ENCODE measurements around the gene TDRD9.
"Not testable (repeated sequence)": the region's sequence is repeated elsewhere in the genome, so short reads cannot be mapped to it uniquely, and the experiment has no call there.

TDRD9 gene

DNA sequence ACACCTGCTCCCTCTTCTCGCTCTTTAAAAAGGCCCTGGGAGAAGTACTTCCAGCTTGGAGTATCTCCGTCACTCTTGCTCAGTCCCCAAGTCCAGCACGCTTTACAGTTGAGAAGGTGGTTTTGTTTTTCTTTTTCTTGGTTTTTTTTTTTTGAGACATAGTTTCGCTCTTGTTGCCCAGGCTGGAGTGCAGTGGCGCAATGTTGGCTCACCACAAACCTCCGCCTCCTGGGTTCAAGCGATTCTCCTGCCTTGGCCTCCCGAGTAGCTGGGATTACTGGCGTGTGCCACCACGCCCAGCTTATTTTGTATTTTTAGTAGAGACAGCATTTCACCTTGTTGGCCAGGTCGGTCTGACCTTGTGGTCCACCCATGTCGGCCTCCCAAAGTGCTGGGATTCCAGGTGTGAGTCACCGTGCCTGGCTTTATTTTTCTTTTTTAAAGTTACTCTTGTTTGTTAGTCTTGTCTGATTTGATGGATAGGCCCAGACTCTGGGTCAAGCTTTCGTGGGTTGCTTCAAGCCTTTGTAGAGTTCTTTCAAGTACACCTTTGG, 1.9 kb downstream of the TDRD9 start:
- DNase-seq = no peak

DNA sequence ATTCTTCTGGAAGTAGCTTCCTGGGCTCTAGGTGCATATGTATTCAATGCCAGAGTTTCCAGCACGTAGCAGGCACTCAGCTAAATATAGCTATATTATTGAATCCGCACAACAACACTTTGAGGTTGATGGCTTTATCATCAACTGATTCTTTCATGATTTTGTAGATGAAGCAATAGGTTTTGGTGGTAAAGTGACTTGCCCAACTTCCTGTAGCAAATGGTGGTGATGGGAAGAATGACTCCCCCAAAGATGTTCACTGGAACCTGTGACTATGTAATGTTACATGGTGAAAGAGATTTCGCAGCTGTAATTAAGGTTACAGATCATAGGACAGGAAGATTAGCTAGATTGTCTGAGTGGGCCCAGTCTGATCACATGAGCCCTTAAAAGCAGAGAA, 3.2 kb downstream of the TDRD9 start:
- DNase-seq = no peak

DNA sequence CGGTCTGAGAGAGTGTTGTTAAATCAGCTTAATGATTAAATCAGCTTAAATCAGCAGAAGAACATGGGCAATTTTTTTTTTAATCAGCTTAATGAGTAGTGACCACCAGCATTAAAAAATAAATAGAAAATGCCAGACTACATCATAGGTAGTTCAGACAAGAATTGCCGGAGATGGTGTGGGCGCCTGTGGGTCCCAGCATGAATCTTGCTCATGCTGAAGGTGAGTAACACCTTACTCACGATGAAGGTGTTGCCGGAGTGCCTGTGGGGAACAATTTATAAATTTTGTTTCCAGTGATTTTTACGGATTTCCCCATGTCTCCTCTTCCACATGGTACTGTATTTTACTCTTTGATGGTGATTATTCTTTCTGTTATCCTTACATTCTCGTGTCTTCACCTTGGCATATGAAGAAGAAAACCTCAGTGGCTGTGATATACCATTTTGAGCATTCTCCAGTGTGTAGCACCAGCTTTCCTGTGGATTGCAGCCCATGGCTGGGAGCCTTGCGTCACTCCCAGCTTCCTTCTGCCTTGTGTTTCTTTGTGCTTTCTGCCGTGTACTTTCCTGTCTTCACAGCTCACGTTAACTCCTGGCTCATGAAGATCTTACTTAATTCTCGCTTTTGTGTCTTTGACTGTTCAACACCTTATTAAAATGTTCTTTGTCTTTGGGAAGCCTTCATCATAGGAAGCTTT, 4.7 kb downstream of the TDRD9 start:
- no peak for DNase-seq

DNA sequence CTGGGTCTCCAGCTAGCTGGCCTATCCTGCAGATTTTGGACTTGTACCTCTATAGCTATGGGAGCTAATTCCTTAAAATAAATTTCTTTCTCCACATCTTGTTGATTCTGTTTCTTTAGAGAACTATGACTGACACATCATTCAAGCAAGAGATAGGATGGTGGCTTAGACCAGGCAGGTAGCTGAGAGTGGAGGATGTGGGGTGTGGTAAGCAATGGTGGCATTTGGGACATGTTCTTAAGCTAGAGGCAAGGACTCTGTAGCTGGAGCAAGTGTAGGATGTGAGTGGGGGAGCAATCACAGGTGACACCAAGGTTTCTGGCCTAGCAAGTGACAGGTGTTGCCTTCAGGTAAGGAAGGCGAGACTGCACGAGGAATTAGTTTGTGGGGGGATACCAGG, 6.8 kb downstream of the TDRD9 start:
- no peak for DNase-seq

DNA sequence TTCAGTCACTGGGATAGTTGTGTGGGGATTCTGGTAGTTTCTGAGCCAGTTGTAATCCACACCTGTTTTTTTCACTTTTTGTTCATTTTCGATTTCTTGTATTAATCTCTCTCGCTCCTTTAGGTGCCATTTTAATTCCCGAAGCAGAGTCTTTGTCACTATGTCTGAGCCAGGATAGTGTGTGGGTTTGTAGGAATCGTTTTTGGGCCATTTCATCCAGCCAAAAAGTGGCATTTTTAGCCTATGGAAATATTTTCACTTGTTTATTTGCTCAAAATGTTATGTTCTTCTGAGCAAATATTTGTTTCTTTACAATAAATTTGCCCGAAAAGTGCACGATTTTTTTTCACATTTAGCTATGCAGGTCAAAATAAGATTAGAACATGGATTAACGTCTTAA, 13.2 kb downstream of the TDRD9 start:
- DNase-seq = no peak

DNA sequence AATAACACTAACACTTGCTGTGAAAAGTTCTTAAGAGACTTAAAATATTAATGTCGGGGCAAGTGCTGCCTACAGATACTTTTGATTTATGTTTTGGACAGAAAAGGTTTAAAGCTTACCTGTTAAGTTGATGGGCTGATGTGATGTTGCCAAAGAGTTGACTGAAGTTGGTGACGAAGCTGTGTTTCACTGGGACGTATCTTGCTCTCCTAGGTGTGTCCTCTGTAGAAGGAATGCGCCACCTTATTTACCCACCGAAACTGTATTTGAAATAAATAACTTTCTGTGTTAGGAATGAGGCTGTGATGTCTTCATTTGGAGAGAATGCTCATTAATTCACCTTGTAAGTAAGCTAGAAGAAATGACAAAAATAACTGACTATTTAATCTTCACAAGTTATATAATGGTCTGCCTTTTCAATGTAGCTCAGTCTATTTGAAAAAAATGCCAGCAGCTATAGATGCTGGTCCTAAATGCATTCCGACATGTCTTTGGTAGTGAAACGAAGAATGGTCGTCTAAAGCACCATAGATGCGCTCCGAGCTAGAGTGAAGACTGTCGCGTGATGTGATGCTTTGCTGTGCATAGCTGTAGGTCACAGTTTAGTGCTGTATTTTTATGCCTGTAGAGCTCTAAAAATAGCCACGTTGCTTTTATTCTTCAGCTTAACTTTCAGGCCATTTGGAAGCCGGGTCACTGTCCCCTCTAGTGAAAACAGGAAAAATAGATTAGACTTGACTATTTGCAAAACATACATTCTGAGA, 13.9 kb downstream of the TDRD9 start, which contains the start of gene RD3L:
TSS of gene RD3L (minus strand) at position 557 of the 764 bp plus-strand sequence. CDS start 834 bp downstream, outside the sequence.
- DNase-seq = no peak

DNA sequence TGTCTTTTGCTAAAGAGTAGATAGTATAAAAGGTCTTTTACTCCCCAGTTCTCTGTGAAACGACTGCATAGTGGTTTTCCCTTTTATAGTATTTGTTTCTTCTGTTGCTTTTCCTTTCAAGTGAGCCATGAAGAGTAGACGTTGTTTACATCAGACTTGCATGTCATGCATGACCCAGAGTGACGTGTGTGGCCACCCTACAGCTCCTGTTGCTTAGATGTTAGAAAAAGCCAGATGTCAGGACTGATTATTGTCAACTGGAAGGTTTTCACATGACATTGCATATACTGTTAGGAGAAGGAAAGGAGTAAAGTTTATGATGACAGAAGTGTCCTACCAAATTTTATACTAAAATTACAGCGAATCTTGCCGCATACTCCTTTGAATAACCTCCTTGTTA, 15.4 kb downstream of the TDRD9 start:
- no peak for DNase-seq

DNA sequence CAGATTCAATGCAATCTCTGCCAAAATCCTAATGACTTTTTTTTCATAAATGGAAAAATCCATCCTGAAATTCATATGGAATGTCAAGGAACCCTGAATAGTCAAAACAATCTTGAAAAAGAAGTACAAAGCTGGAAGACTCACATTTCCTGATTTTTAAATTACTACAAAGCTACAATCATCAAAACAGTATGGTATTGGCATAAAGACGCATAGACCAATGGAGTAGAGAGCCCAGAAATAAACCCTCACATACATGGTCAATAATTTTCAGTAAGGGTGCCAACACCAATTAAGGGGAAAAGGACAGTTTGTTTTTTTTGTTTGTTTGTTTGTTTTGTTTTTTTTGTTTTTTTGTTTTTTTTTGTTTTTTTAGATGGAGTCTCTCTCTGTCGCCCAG, 18.7 kb downstream of the TDRD9 start:
- DNase-seq = no peak

DNA sequence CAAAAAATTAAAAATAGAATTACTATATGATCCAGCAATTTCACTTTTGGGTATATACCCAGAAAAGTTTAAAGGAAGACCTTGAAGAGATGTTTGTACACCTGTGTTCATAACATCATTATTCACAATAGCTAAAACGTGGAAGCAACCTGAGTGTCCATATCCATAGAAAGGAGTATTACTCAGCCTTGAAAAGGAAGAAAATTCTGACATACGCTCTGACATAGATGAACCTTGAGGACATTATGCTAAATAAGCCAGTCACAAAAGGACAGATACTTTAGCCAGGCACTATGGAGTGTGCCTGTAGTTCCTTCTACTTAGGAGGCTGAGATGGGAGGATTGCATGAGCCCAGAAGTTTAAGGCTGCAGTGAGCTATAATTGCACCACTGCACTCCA, 20.2 kb downstream of the TDRD9 start:
- DNase-seq = no peak

DNA sequence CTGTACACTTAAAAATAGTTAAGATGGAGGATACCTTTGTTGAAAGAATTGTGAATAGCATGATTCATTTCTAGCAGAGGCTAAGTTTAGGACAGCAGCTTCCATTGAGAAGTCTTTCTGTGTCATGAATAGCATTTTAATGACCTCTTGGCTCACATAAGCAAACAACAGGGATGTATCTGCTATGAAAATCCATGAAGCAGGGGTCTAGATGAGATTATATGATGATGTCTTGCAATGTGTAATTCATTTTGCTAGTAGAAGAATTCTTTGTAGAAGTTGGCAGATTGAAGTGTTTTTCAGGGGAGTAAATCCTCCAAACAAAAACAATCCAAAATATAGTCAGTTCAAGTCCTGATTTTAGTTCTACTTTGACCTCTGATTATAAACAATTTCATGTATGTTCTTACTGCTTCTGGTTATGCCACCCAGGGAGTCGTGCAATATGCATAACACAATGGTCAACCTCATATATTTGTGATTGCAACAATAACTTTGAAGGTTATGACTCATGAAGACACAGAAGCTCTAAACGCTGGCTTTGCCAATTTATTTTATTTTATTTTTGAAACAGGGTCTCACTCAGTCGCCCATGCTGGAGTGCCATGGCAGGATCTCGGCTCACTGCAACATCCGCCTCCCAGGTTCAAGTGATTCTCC, 21.0 kb downstream of the TDRD9 start:
- DNase-seq = no peak

DNA sequence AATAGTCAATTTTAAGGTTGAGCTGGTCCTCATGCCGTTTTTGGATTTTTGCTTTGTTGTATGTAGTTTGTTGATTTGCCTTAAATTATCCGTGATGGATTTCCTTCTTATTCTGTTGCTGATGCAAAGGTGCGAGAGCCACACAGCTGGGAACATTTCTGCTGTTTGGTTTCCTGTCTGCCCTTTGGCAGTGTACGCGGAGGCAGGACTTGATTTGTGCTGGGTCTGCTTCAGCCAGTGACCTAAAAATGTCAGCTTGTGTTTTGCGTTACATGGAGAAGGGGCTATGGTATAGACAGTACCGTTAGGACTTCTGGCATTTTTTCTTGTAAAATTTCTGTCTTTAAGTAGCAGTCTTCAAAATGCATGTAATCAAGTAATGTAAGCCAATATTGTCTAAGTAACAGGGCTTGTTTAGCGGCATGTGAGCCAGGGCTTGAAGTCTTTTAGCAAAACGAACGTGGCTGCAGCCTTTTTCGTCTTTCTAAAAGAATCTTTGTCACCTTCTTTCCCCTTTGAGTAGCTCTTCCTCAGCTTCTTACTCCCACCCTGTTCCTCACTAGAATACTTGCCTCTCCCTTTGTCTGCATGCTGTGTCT, 32.3 kb downstream of the TDRD9 start:
- no peak for DNase-seq

DNA sequence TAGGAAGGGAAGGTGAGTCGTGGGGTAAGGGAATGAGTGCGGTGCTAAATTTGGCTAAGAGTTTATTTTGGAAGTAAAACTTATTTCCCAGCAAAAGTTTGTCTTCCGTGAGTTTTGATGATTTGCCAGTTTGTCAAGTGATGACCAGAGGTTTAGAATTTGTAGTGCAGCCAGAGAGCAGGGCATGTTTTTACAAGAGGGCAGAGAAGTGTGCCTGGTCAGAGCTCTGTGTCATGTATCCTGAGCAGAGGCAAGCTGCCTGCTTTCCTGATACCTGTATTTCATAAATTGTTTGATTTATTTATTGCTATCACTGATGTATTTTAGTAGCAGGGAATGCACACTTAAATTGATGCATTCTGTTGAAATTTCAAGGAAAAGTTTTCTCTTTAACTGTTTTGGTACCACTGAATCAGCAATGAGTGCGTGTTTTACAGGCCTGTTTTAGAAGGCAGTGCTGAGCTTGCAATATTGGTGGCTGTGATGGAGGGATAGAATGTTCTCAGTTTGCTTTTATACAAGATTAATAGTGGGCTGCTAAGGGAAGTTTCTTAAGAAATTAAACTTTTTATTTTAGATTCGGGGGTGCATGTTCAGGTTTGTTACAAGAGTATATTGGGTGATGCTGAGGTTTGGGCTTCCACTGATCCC, 33.8 kb downstream of the TDRD9 start:
- no peak for DNase-seq

DNA sequence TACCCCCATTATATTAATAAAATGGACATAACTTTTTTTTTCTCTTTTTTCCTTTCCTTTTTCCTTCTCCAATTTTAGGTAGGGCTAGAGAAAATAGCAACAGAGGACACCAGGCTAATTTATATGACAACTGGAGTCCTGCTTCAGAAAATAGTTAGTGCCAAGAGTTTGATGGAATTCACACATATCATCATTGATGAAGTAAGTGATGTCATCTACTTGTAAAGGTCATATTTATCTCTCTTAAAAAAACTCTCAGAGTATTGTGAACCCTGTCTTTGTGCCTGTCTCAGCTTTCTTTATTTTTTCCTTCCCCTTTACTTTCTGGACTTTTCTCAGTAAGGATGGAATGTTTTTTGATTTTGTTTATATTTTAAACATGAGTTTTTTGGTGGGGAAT, 38.4 kb downstream of the TDRD9 start:
- DNase-seq = no peak

DNA sequence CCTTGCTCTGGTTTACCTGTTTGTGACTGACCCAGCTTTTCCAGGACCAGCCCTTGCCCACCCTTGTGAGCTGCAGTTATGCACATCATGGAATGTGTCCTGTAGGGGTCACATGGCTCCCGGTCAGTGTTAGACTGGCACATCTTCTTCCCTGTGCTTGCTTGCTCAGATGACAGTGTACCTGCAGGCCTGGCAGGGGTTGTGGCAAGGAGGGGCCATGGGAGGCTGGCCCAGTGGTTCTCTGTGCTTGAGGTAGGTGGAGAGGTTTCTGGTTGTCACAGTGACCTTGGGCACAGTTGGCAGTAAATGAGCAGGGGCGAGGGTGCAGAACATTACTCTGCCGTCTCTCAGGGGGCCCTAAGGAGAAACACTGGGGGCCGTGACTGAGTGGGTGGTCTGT, 41.7 kb downstream of the TDRD9 start:
- DNase-seq = no peak

DNA sequence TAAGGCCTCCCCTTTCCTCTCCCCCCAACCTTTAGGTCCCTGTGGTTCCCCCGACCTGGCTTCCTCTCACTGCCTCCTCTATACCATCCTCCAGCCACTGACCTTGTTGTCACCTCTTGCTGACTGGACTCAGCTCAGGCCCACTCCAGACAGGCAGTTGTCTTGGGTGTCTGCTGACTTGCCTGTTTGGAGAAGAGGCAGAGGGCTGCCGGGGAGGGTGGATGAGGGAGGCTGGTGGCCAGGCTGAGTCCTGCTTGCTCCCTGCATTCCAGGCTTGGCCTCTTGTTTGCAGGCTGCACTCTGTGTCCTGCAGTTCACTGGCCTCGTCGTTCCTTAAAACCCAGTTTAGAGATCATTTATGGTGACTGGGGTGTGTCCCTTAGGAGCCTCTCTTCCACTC, 45.1 kb downstream of the TDRD9 start:
- no peak for DNase-seq

DNA sequence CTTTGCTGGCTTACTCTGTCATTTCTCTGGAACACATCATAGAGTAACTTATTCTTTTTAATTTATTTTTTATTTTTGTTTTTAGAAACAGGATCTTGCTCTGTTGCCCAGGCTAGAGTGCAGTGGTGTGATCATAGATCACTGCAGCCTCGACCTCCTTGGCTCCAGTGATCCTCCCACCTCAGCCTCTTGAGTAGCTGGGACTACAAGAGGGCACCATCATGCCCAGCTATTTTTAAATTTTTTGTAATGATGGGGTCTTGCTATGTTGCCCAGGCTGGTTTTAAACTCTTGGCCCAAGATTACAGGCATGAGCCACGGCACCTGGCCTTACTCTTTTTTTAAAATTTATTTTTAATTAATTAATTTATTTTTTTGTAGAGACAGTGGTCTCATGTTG, 46.3 kb downstream of the TDRD9 start:
- no peak for DNase-seq

DNA sequence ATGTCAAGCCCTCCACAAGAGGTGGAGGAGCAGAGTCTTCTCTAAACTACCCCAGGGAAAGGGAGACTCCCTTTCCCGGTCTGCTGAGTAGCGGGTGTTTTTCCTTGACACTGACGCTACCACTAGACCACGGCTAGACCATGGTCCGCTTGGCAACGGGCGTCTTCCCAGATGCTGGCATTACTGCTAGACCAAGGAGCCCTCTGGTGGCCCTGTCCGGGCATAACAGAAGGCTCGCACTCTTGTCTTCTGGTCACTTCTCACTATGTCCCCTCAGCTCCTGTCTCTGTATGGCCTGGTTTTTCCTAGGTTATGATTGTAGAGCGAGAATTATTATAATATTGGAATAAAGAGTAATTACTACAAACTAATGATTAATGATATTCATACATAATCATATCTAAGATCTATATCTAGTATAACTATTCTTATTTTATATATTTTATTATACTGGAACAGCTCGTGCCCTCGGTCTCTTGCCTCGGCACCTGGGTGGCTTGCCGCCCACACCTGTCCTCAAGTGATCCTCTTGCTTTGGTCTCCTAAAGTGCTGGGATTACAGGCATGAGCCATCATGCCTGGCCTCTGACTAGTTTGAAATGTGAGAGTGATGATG, 52.5 kb downstream of the TDRD9 start:
- not testable (repeated sequence) for DNase-seq

DNA sequence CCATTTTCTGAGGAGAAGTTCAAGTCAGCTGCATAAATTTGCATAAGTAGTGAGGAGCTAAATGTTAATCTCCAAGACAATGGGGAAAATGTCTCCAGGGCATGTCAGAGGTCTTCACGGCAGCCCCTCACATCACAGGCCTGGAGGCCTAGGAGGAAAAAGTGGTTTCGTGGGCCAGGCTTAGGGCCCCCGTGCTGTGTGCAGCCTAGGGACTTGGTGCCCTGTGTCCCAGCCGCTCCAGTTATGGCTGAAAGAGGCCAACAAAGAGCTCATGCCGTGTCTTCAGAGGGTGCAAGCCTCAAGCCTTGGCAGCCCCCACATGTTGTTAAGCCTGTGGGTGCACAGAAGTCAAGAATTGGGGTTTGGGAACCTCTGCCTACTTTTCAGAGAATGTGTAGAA, 55.9 kb downstream of the TDRD9 start:
- no peak for DNase-seq

DNA sequence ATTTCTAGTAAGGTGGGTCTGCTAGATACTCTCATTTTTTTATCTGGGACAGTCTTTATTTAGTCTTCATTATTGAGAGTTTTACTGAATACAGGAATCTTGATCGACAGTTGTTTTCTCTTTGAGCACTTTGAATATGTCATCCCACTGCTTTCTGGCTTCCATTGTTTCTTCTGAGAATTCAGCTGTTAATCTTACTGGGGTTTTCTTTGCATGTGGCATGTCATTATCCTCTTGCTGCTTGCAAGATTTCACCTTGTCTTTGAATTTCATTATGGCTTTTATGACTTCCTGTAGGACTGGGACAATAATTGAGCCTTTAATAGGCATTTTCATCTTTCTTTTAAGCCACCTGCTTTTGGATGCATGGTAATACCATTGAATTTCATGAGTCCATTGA, 60.8 kb downstream of the TDRD9 start:
- no peak for DNase-seq

DNA sequence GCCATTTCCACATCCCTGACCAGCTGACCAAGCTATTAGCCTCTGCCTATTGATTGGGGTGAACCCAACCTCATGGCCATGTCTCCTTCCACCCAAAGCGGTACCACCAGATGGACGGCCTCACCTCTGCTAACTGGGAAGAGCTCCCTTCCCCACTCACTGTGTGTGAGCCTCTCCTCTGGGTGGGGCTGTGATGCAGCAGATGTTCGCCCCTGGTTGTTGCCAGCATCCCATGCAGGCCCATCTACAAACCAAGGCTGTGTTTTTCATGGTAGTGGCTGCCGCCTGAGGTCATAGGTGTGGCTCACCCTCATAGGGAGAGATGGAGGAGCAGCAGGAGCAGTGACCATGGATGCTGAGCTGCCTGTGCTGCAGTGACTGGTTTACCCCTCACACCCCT, 61.7 kb downstream of the TDRD9 start:
- no peak for DNase-seq

DNA sequence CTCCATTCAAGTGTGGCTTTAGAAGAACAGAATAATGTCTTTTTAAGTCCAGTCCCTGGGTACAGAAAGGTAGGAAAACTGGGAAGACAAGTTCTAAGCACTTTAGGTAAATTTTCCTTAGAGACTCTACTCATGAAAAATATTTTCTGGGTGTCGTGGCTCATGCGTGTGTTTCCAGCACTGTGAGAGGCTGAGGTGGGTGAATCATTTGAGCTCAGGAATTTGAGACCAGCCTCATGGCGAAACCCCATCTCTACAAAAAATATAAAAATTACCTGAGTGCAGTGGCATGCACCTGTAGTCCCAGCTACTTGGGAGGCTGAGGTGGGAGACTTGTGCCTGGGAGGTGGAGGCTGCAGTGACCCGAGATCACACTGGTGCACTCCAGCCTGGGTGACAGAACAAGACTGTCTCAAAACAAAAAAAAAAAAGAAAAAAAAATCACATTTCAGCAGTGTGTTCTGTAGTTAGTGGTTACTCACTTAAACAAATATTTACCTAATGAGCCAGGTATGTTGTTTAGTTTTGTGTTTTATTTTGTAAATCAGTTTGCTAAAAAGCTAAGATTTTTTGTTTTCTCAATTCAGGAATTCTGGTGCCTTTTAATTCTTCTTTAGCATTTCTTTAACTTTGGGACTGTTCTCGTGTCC, 66.4 kb downstream of the TDRD9 start:
- no peak for DNase-seq

DNA sequence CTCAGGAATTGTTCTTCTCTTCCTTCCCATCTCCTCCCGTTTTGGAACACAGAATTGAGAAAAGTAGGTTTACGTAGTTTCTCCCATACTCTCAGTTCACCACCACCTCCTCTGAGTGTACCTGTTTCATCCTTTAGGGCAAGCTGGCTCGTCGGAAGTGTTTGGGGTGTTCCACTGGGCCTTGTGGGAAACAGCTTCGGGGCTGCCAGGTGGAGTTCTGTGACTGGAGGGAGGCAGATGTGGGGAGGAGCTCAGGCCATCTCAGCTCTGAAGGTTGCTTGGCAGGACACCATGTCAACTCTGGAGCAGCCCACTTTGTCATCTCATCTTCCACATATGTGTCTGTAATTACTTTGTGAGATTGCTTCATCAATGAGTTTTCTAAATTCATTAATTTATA, 67.6 kb downstream of the TDRD9 start:
- DNase-seq = no peak

Measured in CD4-positive, alpha-beta T cell treated with Interleukin-4 for 4 hours (primary cell).